ENCODE results near the gene CXorf66.

- TF ChIP-seq POLR2A (IDR thresholded peaks at IDR 0.05; ENCODE audit: low read depth, low read length) (no peak), POLR2AphosphoS5 (IDR thresholded peaks at IDR 0.05; ENCODE audit: low read depth, low read length) (no peak), SPI1 (IDR thresholded peaks at IDR 0.05; ENCODE audit: low read depth, low read length) (no peak)
These were observed 15.6 kb downstream of the CXorf66 start for GRCh38 chrX:139949703-139950102.
